Measurements from ENCODE around the gene ZFHX3. TPM values are rescaled to one million over a fixed set of nuclear protein-coding genes. Genes with fewer than 3 reads are reported as not detected.

ZFHX3 gene
- total RNA-seq, 2 donors from 2014 or later, result 57.7 to 70.1 TPM

- Histone ChIP-seq H3K36me3 (peaks cover 2% of the 10 kb centered on the region), H3K27ac (no peak overlapping the region), H3K4me1 (ENCODE audit: control insufficient read depth in 1 of 2, low read depth in 2 of 2) (peaks cover 29 to 59% of the 10 kb centered on the region in 2 donors), H3K27me3 (replicated peaks; ENCODE audit: insufficient read depth) (no peaks in the 10 kb centered on the region), H3K4me3 (no peak overlapping the region), H3K9me3 (no peaks in the 10 kb centered on the region)
- no peak for ATAC-seq (ENCODE audit: insufficient number of reproducible peaks, low FRiP score, low read depth)
- no peak for DNase-seq (ENCODE audit: low spot score)
- TF ChIP-seq, protein P1, sequence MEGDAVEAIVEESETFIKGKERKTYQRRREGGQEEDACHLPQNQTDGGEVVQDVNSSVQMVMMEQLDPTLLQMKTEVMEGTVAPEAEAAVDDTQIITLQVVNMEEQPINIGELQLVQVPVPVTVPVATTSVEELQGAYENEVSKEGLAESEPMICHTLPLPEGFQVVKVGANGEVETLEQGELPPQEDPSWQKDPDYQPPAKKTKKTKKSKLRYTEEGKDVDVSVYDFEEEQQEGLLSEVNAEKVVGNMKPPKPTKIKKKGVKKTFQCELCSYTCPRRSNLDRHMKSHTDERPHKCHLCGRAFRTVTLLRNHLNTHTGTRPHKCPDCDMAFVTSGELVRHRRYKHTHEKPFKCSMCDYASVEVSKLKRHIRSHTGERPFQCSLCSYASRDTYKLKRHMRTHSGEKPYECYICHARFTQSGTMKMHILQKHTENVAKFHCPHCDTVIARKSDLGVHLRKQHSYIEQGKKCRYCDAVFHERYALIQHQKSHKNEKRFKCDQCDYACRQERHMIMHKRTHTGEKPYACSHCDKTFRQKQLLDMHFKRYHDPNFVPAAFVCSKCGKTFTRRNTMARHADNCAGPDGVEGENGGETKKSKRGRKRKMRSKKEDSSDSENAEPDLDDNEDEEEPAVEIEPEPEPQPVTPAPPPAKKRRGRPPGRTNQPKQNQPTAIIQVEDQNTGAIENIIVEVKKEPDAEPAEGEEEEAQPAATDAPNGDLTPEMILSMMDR (IDR thresholded peaks at IDR 0.05), result no peak
These were observed 168.1 kb downstream of the ZFHX3 start for GRCh38 chr16:72879846-72880245.

- Histone ChIP-seq H3K9me3 (no peaks in the 10 kb centered on the region), H3K27me3 (replicated peaks; ENCODE audit: insufficient read depth) (no peaks in the 10 kb centered on the region), H3K4me1 (ENCODE audit: control insufficient read depth in 1 of 2, low read depth in 2 of 2) (peaks cover 26 to 65% of the 10 kb centered on the region in 2 donors), H3K27ac (peak overlapping the region in 1 of 2 donors; percentile 27), H3K4me3 (no peak overlapping the region), H3K36me3 (no peaks in the 10 kb centered on the region)
- TF ChIP-seq, protein P1 (IDR thresholded peaks at IDR 0.05), result no peak
- no peak for DNase-seq (ENCODE audit: low spot score)
- no peak for ATAC-seq (ENCODE audit: insufficient number of reproducible peaks, low FRiP score, low read depth)
These were observed 169.3 kb downstream of the ZFHX3 start for GRCh38 chr16:72878301-72879269.

- no peaks in the 10 kb centered on the region for H3K9me3 ChIP-seq
- no peak overlapping the region for H3K4me3 ChIP-seq
- H3K36me3 ChIP-seq, result no peaks in the 10 kb centered on the region
- peak overlapping the region; percentile 37 to 58 for H3K27ac ChIP-seq
- TF ChIP-seq, protein P1 (IDR thresholded peaks at IDR 0.05), result no peak
- peaks cover 26 to 62% of the 10 kb centered on the region in 2 donors for H3K4me1 ChIP-seq (ENCODE audit: control insufficient read depth in 1 of 2, low read depth in 2 of 2)
- DNase-seq (ENCODE audit: low spot score) (no peak), ATAC-seq (ENCODE audit: insufficient number of reproducible peaks, low FRiP score, low read depth) (peak; percentile 28)
- H3K27me3 ChIP-seq (replicated peaks; ENCODE audit: insufficient read depth), result no peaks in the 10 kb centered on the region
These were observed 170.4 kb downstream of the ZFHX3 start for GRCh38 chr16:72877374-72878028.

GRCh38 chr16:72876981-72877373, 171.0 kb downstream of the ZFHX3 start:
- Histone ChIP-seq H3K4me3 (no peak overlapping the region), H3K4me1 (ENCODE audit: control insufficient read depth in 1 of 2, low read depth in 2 of 2) (peaks cover 26 to 58% of the 10 kb centered on the region in 2 donors), H3K36me3 (no peaks in the 10 kb centered on the region), H3K9me3 (no peaks in the 10 kb centered on the region), H3K27ac (peak overlapping the region; percentile 37 to 58), H3K27me3 (replicated peaks; ENCODE audit: insufficient read depth) (no peaks in the 10 kb centered on the region)
- TF ChIP-seq, protein P1 (IDR thresholded peaks at IDR 0.05), result no peak
- ATAC-seq (ENCODE audit: insufficient number of reproducible peaks, low FRiP score, low read depth) (no peak), DNase-seq (ENCODE audit: low spot score) (no peak)

DNA sequence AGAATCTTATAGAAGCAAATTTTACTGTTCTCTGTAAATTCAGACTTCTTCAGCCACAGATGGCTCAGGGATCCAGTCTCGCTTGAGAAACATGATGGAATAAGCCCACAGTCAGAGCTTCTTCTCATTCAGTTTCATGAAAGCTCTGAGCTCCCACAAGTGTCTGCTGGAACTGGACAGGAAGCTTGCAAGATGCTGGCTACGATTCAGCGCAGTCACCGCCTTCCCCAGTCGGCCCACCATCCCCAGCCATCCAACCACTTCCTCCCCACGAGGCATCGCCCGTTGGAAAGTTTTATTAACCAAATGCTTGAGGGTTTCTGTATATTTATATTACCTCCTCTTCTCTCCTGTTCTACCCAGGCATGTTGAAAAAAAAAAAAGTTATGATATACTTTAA, 171.7 kb downstream of the ZFHX3 start:
- ATAC-seq (ENCODE audit: insufficient number of reproducible peaks, low FRiP score, low read depth), result no peak
- DNase-seq (ENCODE audit: low spot score), result no peak
- H3K27me3 ChIP-seq (replicated peaks; ENCODE audit: insufficient read depth), result no peaks in the 10 kb centered on the region
- no peak overlapping the region for H3K4me3 ChIP-seq
- peak overlapping the region; percentile 13 to 37 for H3K27ac ChIP-seq
- no peaks in the 10 kb centered on the region for H3K9me3 ChIP-seq
- H3K36me3 ChIP-seq, result no peaks in the 10 kb centered on the region
- peaks cover 26 to 56% of the 10 kb centered on the region in 2 donors for H3K4me1 ChIP-seq (ENCODE audit: control insufficient read depth in 1 of 2, low read depth in 2 of 2)
- TF ChIP-seq, protein P1 (IDR thresholded peaks at IDR 0.05), result no peak
